ENCODE results near the gene PLEKHA3.

The PLEKHA3 gene

GRCh38 chr2:178498137-178498536 lies 17.9 kb downstream of the PLEKHA3 start:
- TF ChIP-seq CTCF (conservative IDR thresholded peaks at IDR 0.05; ENCODE audit: low read length): no peak
- no peak overlapping the region for H3K4me3 ChIP-seq (ENCODE audit: low read length)

GRCh38 chr2:178499640-178500039 lies 19.4 kb downstream of the PLEKHA3 start:
- no peak for TF ChIP-seq CTCF (conservative IDR thresholded peaks at IDR 0.05; ENCODE audit: low read length)
- DNase-seq (ENCODE audit: low read depth): no peak
- no peak overlapping the region for H3K4me3 ChIP-seq (ENCODE audit: low read length)

More at GRCh38 chr2:178498137-178498536, 17.9 kb downstream of the PLEKHA3 start:
- no peak for DNase-seq (ENCODE audit: low read depth)

- no peak overlapping the region for H3K4me3 ChIP-seq (ENCODE audit: low read length)
- TF ChIP-seq CTCF (conservative IDR thresholded peaks at IDR 0.05; ENCODE audit: low read length): no peak
- no peak for DNase-seq (ENCODE audit: low read depth)
Observed at GRCh38 chr2:178502751-178503150, 22.5 kb downstream of the PLEKHA3 start.

GRCh38 chr2:178506101-178506500 lies 25.8 kb downstream of the PLEKHA3 start:
- no peak for TF ChIP-seq CTCF (conservative IDR thresholded peaks at IDR 0.05; ENCODE audit: low read length)
- DNase-seq (ENCODE audit: low read depth): peak; percentile 49
- H3K4me3 ChIP-seq (ENCODE audit: low read length): no peak overlapping the region

- no peak for TF ChIP-seq CTCF (conservative IDR thresholded peaks at IDR 0.05; ENCODE audit: low read length)
- no peak overlapping the region for H3K4me3 ChIP-seq (ENCODE audit: low read length)
Observed at GRCh38 chr2:178506524-178506923, 26.3 kb downstream of the PLEKHA3 start.

GRCh38 chr2:178506949-178507348 lies 26.7 kb downstream of the PLEKHA3 start:
- H3K4me3 ChIP-seq (ENCODE audit: low read length): no peak overlapping the region
- TF ChIP-seq CTCF (conservative IDR thresholded peaks at IDR 0.05; ENCODE audit: low read length): no peak
- DNase-seq (ENCODE audit: low read depth): no peak

More at GRCh38 chr2:178506524-178506923, 26.3 kb downstream of the PLEKHA3 start:
- no peak for DNase-seq (ENCODE audit: low read depth)

GRCh38 chr2:178508646-178509045 lies 28.4 kb downstream of the PLEKHA3 start:
- no peak for TF ChIP-seq CTCF (conservative IDR thresholded peaks at IDR 0.05; ENCODE audit: low read length)
- H3K4me3 ChIP-seq (ENCODE audit: low read length): no peak overlapping the region
- no peak for DNase-seq (ENCODE audit: low read depth)
